Measurements from ENCODE around the gene MINDY3. TPM values are rescaled to one million over a fixed set of nuclear protein-coding genes. Genes with fewer than 3 reads are reported as not detected.

Gene MINDY3
- total RNA-seq, 1 experiment from 2014 or later: 11.3 TPM

- TF ChIP-seq ZNF532 (CRISPR knock-in tag; IDR thresholded peaks at IDR 0.05; ENCODE audit: borderline replicate concordance) (no peak), ZMAT4 (CRISPR knock-in tag; IDR thresholded peaks at IDR 0.05) (no peak), ZSCAN18 (CRISPR knock-in tag; IDR thresholded peaks at IDR 0.05) (no peak), IRF1 (CRISPR knock-in tag; IDR thresholded peaks at IDR 0.05) (no peak)
Measured at GRCh38 chr10:15738270-15738925, 121.9 kb downstream of the MINDY3 start (continued).

- H3K9me3 Mint-ChIP-seq: peaks cover 12% of the 10 kb centered on the region
- no peak overlapping the region for H3K4me3 Mint-ChIP-seq
- ChIA-PET POLR2A (no interaction called here), CTCF (interaction anchor here (1.0 kb wide), 1 partner anchor 18 kb away, joined by 5 read pairs; the partner anchor contains the start of gene ITGA8)
- TF ChIP-seq ZNF281 (CRISPR knock-in tag; IDR thresholded peaks at IDR 0.05): no peak
- no peak for TF ChIP-seq MXD4 (CRISPR knock-in tag; IDR thresholded peaks at IDR 0.05; ENCODE audit: borderline replicate concordance)
- TF ChIP-seq NR2C2 (CRISPR knock-in tag; IDR thresholded peaks at IDR 0.05): no peak
- no peak for TF ChIP-seq ZNF317 (CRISPR knock-in tag; IDR thresholded peaks at IDR 0.05; ENCODE audit: borderline replicate concordance, low read depth)
- no peak for TF ChIP-seq USF2 (CRISPR knock-in tag; IDR thresholded peaks at IDR 0.05)
- TF ChIP-seq RORB (CRISPR knock-in tag; IDR thresholded peaks at IDR 0.05): no peak
- TF ChIP-seq CTCF (IDR thresholded peaks at IDR 0.05): no peak
- no peak for TF ChIP-seq E2F4 (CRISPR knock-in tag; IDR thresholded peaks at IDR 0.05; ENCODE audit: borderline replicate concordance, low read depth)
- H3K4me1 Mint-ChIP-seq: no peaks in the 10 kb centered on the region
- H3K36me3 Mint-ChIP-seq: peaks cover 5% of the 10 kb centered on the region; the same call in 1 of the 2 replicates
- no peak overlapping the region for H3K27ac Mint-ChIP-seq
- ATAC-seq (no peak), DNase-seq (ENCODE audit: low spot score) (no peak)
- H3K27me3 Mint-ChIP-seq (ENCODE audit: low read depth): no peaks in the 10 kb centered on the region; the same call in 1 of the 2 replicates
Measured at GRCh38 chr10:15737656-15738055, 122.7 kb downstream of the MINDY3 start.

Data from WTC11 (cell line).